HG02852 (cell line): ENCODE measurements around the gene KCTD1.

Experiments used
- ATAC-seq: cut with Tn5 transposase; IDR thresholded peaks from one replicate; pipeline ENCODE4 v1.9.1; 2021; ENCODE audit warnings: mild to moderate bottlenecking, moderate library complexity; ENCODE audit not compliant: unreplicated experiment

KCTD1 gene

GRCh38 chr18:26482569-26482968, 65.8 kb downstream of the KCTD1 start:
- no peak for ATAC-seq

- ATAC-seq, result no peak
These were observed 67.2 kb downstream of the KCTD1 start for GRCh38 chr18:26480897-26481795.

GRCh38 chr18:26479681-26480079, 68.7 kb downstream of the KCTD1 start:
- no peak for ATAC-seq

GRCh38 chr18:26479065-26479680, 69.2 kb downstream of the KCTD1 start:
- ATAC-seq, result no peak

GRCh38 chr18:26477828-26478466, 70.4 kb downstream of the KCTD1 start:
- ATAC-seq, result no peak

GRCh38 chr18:26476697-26477096, 71.7 kb downstream of the KCTD1 start:
- ATAC-seq, result no peak

GRCh38 chr18:26474542-26474941, 73.8 kb downstream of the KCTD1 start:
- no peak for ATAC-seq

- no peak for ATAC-seq
These were observed 74.7 kb downstream of the KCTD1 start for GRCh38 chr18:26473672-26474071.

GRCh38 chr18:26471826-26472225, 76.5 kb downstream of the KCTD1 start:
- ATAC-seq, result no peak

- no peak for ATAC-seq
These were observed 77.3 kb downstream of the KCTD1 start for GRCh38 chr18:26471027-26471426.

- ATAC-seq, result peak; percentile 94
These were observed 78.2 kb downstream of the KCTD1 start for GRCh38 chr18:26470011-26470637.

- peak; percentile 50 for ATAC-seq
These were observed 79.4 kb downstream of the KCTD1 start for GRCh38 chr18:26468931-26469340.

GRCh38 chr18:26466026-26466425, 82.3 kb downstream of the KCTD1 start:
- ATAC-seq, result no peak

- no peak for ATAC-seq
These were observed 82.9 kb downstream of the KCTD1 start for GRCh38 chr18:26465431-26465830.

- ATAC-seq, result no peak
These were observed 84.0 kb downstream of the KCTD1 start for GRCh38 chr18:26464128-26465011.

GRCh38 chr18:26462355-26462754, 86.0 kb downstream of the KCTD1 start:
- ATAC-seq, result no peak

- no peak for ATAC-seq
These were observed 86.9 kb downstream of the KCTD1 start for GRCh38 chr18:26461405-26461804.

- ATAC-seq, result peak; percentile 66
These were observed 87.8 kb downstream of the KCTD1 start for GRCh38 chr18:26460449-26461091.

- no peak for ATAC-seq
These were observed 88.5 kb downstream of the KCTD1 start for GRCh38 chr18:26459884-26460283.

- no peak for ATAC-seq
These were observed 89.0 kb downstream of the KCTD1 start for GRCh38 chr18:26459340-26459739.
